ENCODE measurements around the gene ZNF865. TPM values are rescaled to one million over a fixed set of nuclear protein-coding genes. Genes with fewer than 3 reads are reported as not detected.
A peak's percentile ranks its signal among the peaks of the same experiment; 100 is the strongest.

Gene ZNF865
- polyA plus RNA-seq, 1 donor (not counting 4 experiments of a cell fraction or from before 2014, with no cell fraction given), result 1.1 TPM

- DNase-seq (ENCODE audit: low read depth, low spot score) (no peak), FAIRE-seq (no peak)
- no peak overlapping the region for H2AFZ ChIP-seq (ENCODE audit: control insufficient read depth, low read length)
- no peak overlapping the region for H3K27ac ChIP-seq (ENCODE audit: control insufficient read depth, insufficient read depth, low read length)
- H3K27me3 ChIP-seq (ENCODE audit: control insufficient read depth, extremely low read depth, insufficient read depth, low read length), result no peaks in the 10 kb centered on the region
- no peak overlapping the region for H3K4me3 ChIP-seq (ENCODE audit: control insufficient read depth in 2 of 3, extremely low read depth in 1 of 3, insufficient read depth in 2 of 3, low read depth in 1 of 3, low read length in 3 of 3)
- H3K4me2 ChIP-seq (ENCODE audit: control insufficient read depth, extremely low read depth, insufficient read depth, low read depth, low read length), result no peak overlapping the region
- H3K9me3 ChIP-seq (ENCODE audit: control insufficient read depth, low read depth, low read length), result no peaks in the 10 kb centered on the region
- peaks cover 48% of the 10 kb centered on the region for H3K79me2 ChIP-seq (ENCODE audit: control insufficient read depth, insufficient read depth, low read length)
- peaks cover 2% of the 10 kb centered on the region for H3K9me1 ChIP-seq (ENCODE audit: control insufficient read depth, extremely low read depth, insufficient read depth, low read length)
- no peak for TF ChIP-seq EZH2 (IDR thresholded peaks at IDR 0.05; ENCODE audit: low read length)
- TF ChIP-seq, protein P1, sequence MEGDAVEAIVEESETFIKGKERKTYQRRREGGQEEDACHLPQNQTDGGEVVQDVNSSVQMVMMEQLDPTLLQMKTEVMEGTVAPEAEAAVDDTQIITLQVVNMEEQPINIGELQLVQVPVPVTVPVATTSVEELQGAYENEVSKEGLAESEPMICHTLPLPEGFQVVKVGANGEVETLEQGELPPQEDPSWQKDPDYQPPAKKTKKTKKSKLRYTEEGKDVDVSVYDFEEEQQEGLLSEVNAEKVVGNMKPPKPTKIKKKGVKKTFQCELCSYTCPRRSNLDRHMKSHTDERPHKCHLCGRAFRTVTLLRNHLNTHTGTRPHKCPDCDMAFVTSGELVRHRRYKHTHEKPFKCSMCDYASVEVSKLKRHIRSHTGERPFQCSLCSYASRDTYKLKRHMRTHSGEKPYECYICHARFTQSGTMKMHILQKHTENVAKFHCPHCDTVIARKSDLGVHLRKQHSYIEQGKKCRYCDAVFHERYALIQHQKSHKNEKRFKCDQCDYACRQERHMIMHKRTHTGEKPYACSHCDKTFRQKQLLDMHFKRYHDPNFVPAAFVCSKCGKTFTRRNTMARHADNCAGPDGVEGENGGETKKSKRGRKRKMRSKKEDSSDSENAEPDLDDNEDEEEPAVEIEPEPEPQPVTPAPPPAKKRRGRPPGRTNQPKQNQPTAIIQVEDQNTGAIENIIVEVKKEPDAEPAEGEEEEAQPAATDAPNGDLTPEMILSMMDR (optimal IDR thresholded peaks at IDR 0.05 in 1 of 3, IDR thresholded peaks at IDR 0.05 in 1 of 3, conservative IDR thresholded peaks at IDR 0.05 in 1 of 3; ENCODE audit: extremely low read depth in 1 of 3, insufficient read depth in 2 of 3, low read length in 3 of 3), result peak; percentile 49 to 71 (median 54)
- H3K4me1 ChIP-seq (ENCODE audit: control insufficient read depth, extremely low read depth, insufficient read depth, low read length), result peaks cover 32% of the 10 kb centered on the region
- dilution Hi-C loops (cut with MboI; ENCODE audit: extremely low pct_ligation_motif_present, low sequenced_read_pairs), result no loop called here
- no peaks in the 10 kb centered on the region for H4K20me1 ChIP-seq (ENCODE audit: control insufficient read depth, extremely low read depth, insufficient read depth, low read length)
- peaks cover 0 to 2% of the 10 kb centered on the region in 2 experiments for H3K36me3 ChIP-seq (ENCODE audit: control insufficient read depth in 2 of 2, extremely low read depth in 1 of 2, insufficient read depth in 2 of 2, low read length in 2 of 2)
- no peak overlapping the region for H3K9ac ChIP-seq (ENCODE audit: control insufficient read depth, extremely low read depth, insufficient read depth, low read length)
Measured at GRCh38 chr19:55638864-55639359, 33.5 kb downstream of the ZNF865 start.

- H3K36me3 ChIP-seq (ENCODE audit: control insufficient read depth in 2 of 2, extremely low read depth in 1 of 2, insufficient read depth in 2 of 2, low read length in 2 of 2), result peaks cover 2 to 10% of the 10 kb centered on the region in 2 experiments
- DNase-seq (ENCODE audit: low read depth, low spot score) (no peak), FAIRE-seq (no peak)
Measured at GRCh38 chr19:55640043-55640576, 34.7 kb downstream of the ZNF865 start.

More at GRCh38 chr19:55640043-55640576, 34.7 kb downstream of the ZNF865 start:
- H3K4me3 ChIP-seq (ENCODE audit: control insufficient read depth in 2 of 3, extremely low read depth in 1 of 3, insufficient read depth in 2 of 3, low read depth in 1 of 3, low read length in 3 of 3), result peak overlapping the region; percentile 67 to 92 (median 74)
- H3K79me2 ChIP-seq (ENCODE audit: control insufficient read depth, insufficient read depth, low read length), result peaks cover 57% of the 10 kb centered on the region
- peak overlapping the region; percentile 69 for H2AFZ ChIP-seq (ENCODE audit: control insufficient read depth, low read length)
- H3K9me1 ChIP-seq (ENCODE audit: control insufficient read depth, extremely low read depth, insufficient read depth, low read length), result peaks cover 2% of the 10 kb centered on the region
- peak overlapping the region; percentile 88 for H3K9ac ChIP-seq (ENCODE audit: control insufficient read depth, extremely low read depth, insufficient read depth, low read length)
- H3K27ac ChIP-seq (ENCODE audit: control insufficient read depth, insufficient read depth, low read length), result peak overlapping the region; percentile 58
- H4K20me1 ChIP-seq (ENCODE audit: control insufficient read depth, extremely low read depth, insufficient read depth, low read length), result no peaks in the 10 kb centered on the region
- no peaks in the 10 kb centered on the region for H3K9me3 ChIP-seq (ENCODE audit: control insufficient read depth, low read depth, low read length)
- dilution Hi-C loops (cut with MboI; ENCODE audit: extremely low pct_ligation_motif_present, low sequenced_read_pairs), result no loop called here
- peaks cover 43% of the 10 kb centered on the region for H3K4me1 ChIP-seq (ENCODE audit: control insufficient read depth, extremely low read depth, insufficient read depth, low read length)
- no peaks in the 10 kb centered on the region for H3K27me3 ChIP-seq (ENCODE audit: control insufficient read depth, extremely low read depth, insufficient read depth, low read length)
- peak overlapping the region; percentile 79 for H3K4me2 ChIP-seq (ENCODE audit: control insufficient read depth, extremely low read depth, insufficient read depth, low read depth, low read length)
- TF ChIP-seq, protein P1 (optimal IDR thresholded peaks at IDR 0.05 in 1 of 3, IDR thresholded peaks at IDR 0.05 in 1 of 3, conservative IDR thresholded peaks at IDR 0.05 in 1 of 3; ENCODE audit: extremely low read depth in 1 of 3, insufficient read depth in 2 of 3, low read length in 3 of 3), result peak; percentile 61 to 85 (median 78)
- TF ChIP-seq EZH2 (IDR thresholded peaks at IDR 0.05; ENCODE audit: low read length), result no peak
